ENCODE results near the gene TPSD1. TPM values are rescaled to one million over a fixed set of nuclear protein-coding genes. Genes with fewer than 3 reads are reported as not detected.

TPSD1 gene
- polyA plus RNA-seq, 3 donors from 2014 or later, result not detected

GRCh38 chr16:1216681-1217400, 39.0 kb upstream of the TPSD1 start:
- Mint-ChIP-seq H3K4me3 (no peak overlapping the region), H3K4me1 (no peaks in the 10 kb centered on the region), H3K27me3 (ENCODE audit: low read depth in 3 of 3) (peaks cover 0 to 3% (median 1%) of the 10 kb centered on the region in 3 donors), H3K27ac (no peak overlapping the region), H3K36me3 (no peaks in the 10 kb centered on the region), H3K9me3 (no peaks in the 10 kb centered on the region)
- no peak for DNase-seq

- DNase-seq, result no peak
- no peak overlapping the region for H3K27ac Mint-ChIP-seq
- no peak overlapping the region for H3K4me3 Mint-ChIP-seq
- H3K27me3 Mint-ChIP-seq (ENCODE audit: low read depth in 3 of 3), result peaks cover 0 to 3% (median 1%) of the 10 kb centered on the region in 3 donors
- no peaks in the 10 kb centered on the region for H3K36me3 Mint-ChIP-seq
- no peaks in the 10 kb centered on the region for H3K4me1 Mint-ChIP-seq
- no peaks in the 10 kb centered on the region for H3K9me3 Mint-ChIP-seq
Measured at GRCh38 chr16:1217526-1217925, 38.3 kb upstream of the TPSD1 start.

- Mint-ChIP-seq H3K27me3 (ENCODE audit: low read depth in 3 of 3) (peaks cover 0 to 3% (median 1%) of the 10 kb centered on the region in 3 donors), H3K4me1 (no peaks in the 10 kb centered on the region), H3K4me3 (no peak overlapping the region), H3K9me3 (no peaks in the 10 kb centered on the region), H3K36me3 (no peaks in the 10 kb centered on the region), H3K27ac (no peak overlapping the region)
- DNase-seq, result no peak
Measured at GRCh38 chr16:1218061-1218929, 37.6 kb upstream of the TPSD1 start.

GRCh38 chr16:1218930-1219611, 36.8 kb upstream of the TPSD1 start:
- DNase-seq, result no peak
- H3K9me3 Mint-ChIP-seq, result no peaks in the 10 kb centered on the region
- H3K36me3 Mint-ChIP-seq, result no peaks in the 10 kb centered on the region
- peaks cover 0 to 3% (median 1%) of the 10 kb centered on the region in 3 donors for H3K27me3 Mint-ChIP-seq (ENCODE audit: low read depth in 3 of 3)
- no peak overlapping the region for H3K27ac Mint-ChIP-seq
- no peak overlapping the region for H3K4me3 Mint-ChIP-seq
- no peaks in the 10 kb centered on the region for H3K4me1 Mint-ChIP-seq

GRCh38 chr16:1220098-1220728, 35.7 kb upstream of the TPSD1 start:
- no peaks in the 10 kb centered on the region for H3K36me3 Mint-ChIP-seq
- H3K4me1 Mint-ChIP-seq, result no peaks in the 10 kb centered on the region
- no peaks in the 10 kb centered on the region for H3K9me3 Mint-ChIP-seq
- peaks cover 0 to 3% (median 1%) of the 10 kb centered on the region in 3 donors for H3K27me3 Mint-ChIP-seq (ENCODE audit: low read depth in 3 of 3)
- H3K27ac Mint-ChIP-seq, result no peak overlapping the region
- no peak overlapping the region for H3K4me3 Mint-ChIP-seq
- DNase-seq, result no peak

- H3K9me3 Mint-ChIP-seq, result no peaks in the 10 kb centered on the region
- no peaks in the 10 kb centered on the region for H3K36me3 Mint-ChIP-seq
- no peak for DNase-seq
- peaks cover 0 to 3% (median 1%) of the 10 kb centered on the region in 3 donors for H3K27me3 Mint-ChIP-seq (ENCODE audit: low read depth in 3 of 3)
- H3K27ac Mint-ChIP-seq, result no peak overlapping the region
- no peaks in the 10 kb centered on the region for H3K4me1 Mint-ChIP-seq
- H3K4me3 Mint-ChIP-seq, result no peak overlapping the region
Measured at GRCh38 chr16:1220841-1221627, 34.8 kb upstream of the TPSD1 start.

- H3K4me3 Mint-ChIP-seq, result no peak overlapping the region
- H3K27ac Mint-ChIP-seq, result no peak overlapping the region
- no peaks in the 10 kb centered on the region for H3K9me3 Mint-ChIP-seq
- no peaks in the 10 kb centered on the region for H3K36me3 Mint-ChIP-seq
- DNase-seq, result no peak
- H3K27me3 Mint-ChIP-seq (ENCODE audit: low read depth in 3 of 3), result peaks cover 0 to 3% (median 0%) of the 10 kb centered on the region in 3 donors
- no peaks in the 10 kb centered on the region for H3K4me1 Mint-ChIP-seq
Measured at GRCh38 chr16:1221628-1222552, 34.0 kb upstream of the TPSD1 start.

- Mint-ChIP-seq H3K27me3 (ENCODE audit: low read depth in 3 of 3) (peaks cover 0 to 3% (median 0%) of the 10 kb centered on the region in 3 donors), H3K9me3 (no peaks in the 10 kb centered on the region), H3K4me1 (no peaks in the 10 kb centered on the region), H3K4me3 (no peak overlapping the region), H3K36me3 (no peaks in the 10 kb centered on the region), H3K27ac (no peak overlapping the region)
- no peak for DNase-seq
Measured at GRCh38 chr16:1222553-1223354, 33.1 kb upstream of the TPSD1 start.

GRCh38 chr16:1223355-1224214, 32.3 kb upstream of the TPSD1 start:
- Mint-ChIP-seq H3K4me1 (no peaks in the 10 kb centered on the region), H3K36me3 (no peaks in the 10 kb centered on the region), H3K4me3 (no peak overlapping the region), H3K27me3 (ENCODE audit: low read depth in 3 of 3) (peaks cover 0 to 3% (median 0%) of the 10 kb centered on the region in 3 donors), H3K9me3 (no peaks in the 10 kb centered on the region), H3K27ac (no peak overlapping the region)
- no peak for DNase-seq

- Mint-ChIP-seq H3K27me3 (ENCODE audit: low read depth in 3 of 3) (peaks cover 0 to 3% (median 0%) of the 10 kb centered on the region in 3 donors), H3K4me3 (no peak overlapping the region), H3K27ac (no peak overlapping the region), H3K36me3 (no peaks in the 10 kb centered on the region), H3K4me1 (no peaks in the 10 kb centered on the region), H3K9me3 (no peaks in the 10 kb centered on the region)
- no peak for DNase-seq
Measured at GRCh38 chr16:1224558-1224957, 31.3 kb upstream of the TPSD1 start.

- H3K4me3 Mint-ChIP-seq, result no peak within 1 kb of the TSS
Measured at GRCh38 chr16:1225051-1225451, 30.8 kb upstream of the TPSD1 start, which contains the start of gene TPSG1. Gene TPSG1 (minus strand): TSS chr16:1225268. CDS start chr16:1225252, 16 bp downstream.

More at GRCh38 chr16:1225051-1225451, 30.8 kb upstream of the TPSD1 start, which contains the start of gene TPSG1:
- Mint-ChIP-seq H3K9me3 (no peaks in the 10 kb centered on the region), H3K4me1 (no peaks in the 10 kb centered on the region), H3K36me3 (no peaks in the 10 kb centered on the region), H3K27me3 (ENCODE audit: low read depth in 3 of 3) (peaks cover 0 to 3% (median 0%) of the 10 kb centered on the region in 3 donors), H3K27ac (no peak within 1 kb of the TSS)
- DNase-seq, result no peak
